OCI-LY1 (cell line): ENCODE measurements around the gene CPAMD8.

ENCODE experiments used
- CTCF ChIP-seq: fragments of 200-600 bp; sonication (generic), shearing (Covaris generic); IDR thresholded peaks from 2 replicates; pipeline ENCODE4 v1.5.1; 2017; ENCODE audit warnings: mild to moderate bottlenecking, antibody characterized with exemption, low read length, moderate library complexity, mixed read lengths
- EZH2 ChIP-seq: fragments of 200-600 bp; sonication (generic), shearing (Covaris generic); IDR thresholded peaks from 2 replicates; pipeline ENCODE4 v1.8.0; 2017; ENCODE audit warnings: borderline replicate concordance, mixed run types, mild to moderate bottlenecking, antibody characterized with exemption, low read length, moderate library complexity, mixed read lengths

GRCh38 chr19:16886305-16886880 is 140.2 kb downstream of the CPAMD8 start:
- TF ChIP-seq EZH2, result no peak
- TF ChIP-seq CTCF, result no peak
